OCI-M2 (cell line): ENCODE measurements around the gene CD74.

Experiments
- DNase-seq: peaks from one replicate; lab custom pipeline; 2025; ENCODE audit not compliant: unreplicated experiment; lab: John Stamatoyannopoulos, UW

CD74 gene

GRCh38 chr5:150410524-150411244 lies 2.0 kb downstream of the CD74 start:
- no peak for DNase-seq

DNA sequence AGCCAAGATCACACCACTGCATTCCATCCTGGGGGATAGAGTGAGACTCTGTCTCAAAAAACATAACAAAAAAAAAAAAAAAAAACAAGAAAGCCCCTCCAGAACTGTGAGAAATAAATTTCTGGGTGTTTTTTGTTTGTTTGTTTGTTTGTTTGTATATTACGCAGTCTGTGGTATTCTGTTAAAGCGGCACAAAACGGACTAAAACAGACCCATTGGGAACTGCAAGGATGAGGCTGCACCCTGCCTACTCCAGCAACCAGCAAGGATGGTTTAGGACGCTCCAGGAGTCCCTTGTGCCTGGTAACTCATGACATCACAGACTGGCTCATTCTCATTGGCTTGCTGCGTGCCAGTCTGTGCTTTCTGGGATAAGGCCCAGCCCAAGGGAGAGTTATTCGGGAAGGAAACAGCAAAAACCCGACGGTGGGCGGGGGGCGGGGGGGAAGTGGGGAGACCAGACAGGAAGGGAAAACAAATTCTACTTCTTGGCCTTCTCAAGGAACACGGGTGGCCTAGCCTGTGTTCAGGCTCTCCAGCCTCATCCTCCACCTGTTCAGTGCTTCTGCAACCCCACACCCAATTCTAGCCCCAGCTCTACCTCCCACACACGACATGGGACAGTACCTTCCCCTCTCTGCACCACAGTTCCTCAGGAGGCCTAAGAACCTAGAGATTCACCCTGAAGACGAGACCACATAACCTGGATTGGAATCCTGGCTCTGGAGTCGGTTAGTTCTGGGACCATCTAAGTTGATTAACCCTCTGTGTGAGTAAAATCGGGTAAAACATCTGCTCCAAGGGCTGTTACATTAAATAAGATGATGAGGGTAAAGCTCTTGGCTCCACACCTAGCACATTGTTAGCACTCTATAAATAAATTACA lies 2.8 kb downstream of the CD74 start:
- no peak for DNase-seq

GRCh38 chr5:150408231-150408943 lies 4.3 kb downstream of the CD74 start:
- no peak for DNase-seq

DNA sequence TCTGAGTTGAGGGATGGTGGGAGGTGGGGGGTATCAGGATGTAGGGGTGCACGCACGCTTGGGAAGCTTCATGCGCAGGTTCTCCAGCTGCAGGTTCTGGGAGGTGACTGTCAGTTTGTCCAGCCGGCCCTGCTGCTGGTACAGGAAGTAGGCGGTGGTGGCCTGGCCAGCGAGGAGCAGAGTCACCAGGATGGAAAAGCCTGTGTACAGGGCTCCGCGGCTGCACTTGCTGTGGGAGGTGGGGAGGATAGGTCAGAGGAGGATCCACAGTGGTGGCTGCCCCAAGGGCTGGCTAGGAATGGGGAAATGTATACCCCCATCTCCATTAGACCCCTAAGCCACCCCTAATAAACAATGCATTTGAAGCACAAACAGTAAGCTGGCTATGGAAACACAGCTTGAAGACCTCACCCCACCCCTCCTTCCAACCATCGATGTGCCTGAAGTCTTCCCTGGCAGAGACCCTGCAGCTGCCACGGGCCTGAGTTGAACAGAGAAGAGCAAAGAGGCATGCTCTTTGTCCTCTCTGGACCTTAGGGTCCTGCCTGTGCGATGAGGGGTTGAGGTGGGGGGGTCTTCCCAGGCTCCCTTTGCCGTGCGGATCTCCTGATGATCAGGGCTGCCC lies 5.5 kb downstream of the CD74 start:
- no peak for DNase-seq

- no peak for DNase-seq
Observed at GRCh38 chr5:150406723-150407095, 6.0 kb downstream of the CD74 start.

DNA sequence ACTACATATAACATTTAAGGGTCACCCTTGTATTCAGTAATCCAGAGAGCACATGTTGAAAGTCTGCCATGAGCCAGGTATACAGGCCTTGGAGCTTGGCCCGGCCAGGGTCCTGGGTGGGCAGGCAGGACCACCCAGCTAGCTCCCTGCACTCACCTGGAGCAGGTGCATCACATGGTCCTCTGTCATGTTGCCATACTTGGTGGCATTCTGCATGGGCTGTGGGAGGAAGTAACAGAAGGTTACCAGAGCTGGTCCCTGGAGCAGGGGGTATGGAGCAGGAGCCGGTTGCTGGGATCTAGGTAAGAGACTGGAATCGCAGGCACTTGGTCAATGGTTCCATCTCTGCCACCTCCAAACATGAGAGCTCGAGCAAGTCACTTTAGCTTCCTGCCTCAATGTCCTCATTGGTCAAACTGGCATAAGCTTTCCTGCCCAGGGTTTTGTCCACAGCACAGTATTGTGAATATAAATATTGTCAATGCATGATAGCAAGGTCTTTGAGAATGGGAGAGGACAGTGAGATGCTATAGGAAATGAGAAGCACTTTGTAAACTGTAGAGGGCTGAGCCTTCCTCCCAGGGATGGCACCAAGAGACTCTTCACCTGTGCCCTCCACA lies 6.5 kb downstream of the CD74 start:
- DNase-seq: no peak

DNA sequence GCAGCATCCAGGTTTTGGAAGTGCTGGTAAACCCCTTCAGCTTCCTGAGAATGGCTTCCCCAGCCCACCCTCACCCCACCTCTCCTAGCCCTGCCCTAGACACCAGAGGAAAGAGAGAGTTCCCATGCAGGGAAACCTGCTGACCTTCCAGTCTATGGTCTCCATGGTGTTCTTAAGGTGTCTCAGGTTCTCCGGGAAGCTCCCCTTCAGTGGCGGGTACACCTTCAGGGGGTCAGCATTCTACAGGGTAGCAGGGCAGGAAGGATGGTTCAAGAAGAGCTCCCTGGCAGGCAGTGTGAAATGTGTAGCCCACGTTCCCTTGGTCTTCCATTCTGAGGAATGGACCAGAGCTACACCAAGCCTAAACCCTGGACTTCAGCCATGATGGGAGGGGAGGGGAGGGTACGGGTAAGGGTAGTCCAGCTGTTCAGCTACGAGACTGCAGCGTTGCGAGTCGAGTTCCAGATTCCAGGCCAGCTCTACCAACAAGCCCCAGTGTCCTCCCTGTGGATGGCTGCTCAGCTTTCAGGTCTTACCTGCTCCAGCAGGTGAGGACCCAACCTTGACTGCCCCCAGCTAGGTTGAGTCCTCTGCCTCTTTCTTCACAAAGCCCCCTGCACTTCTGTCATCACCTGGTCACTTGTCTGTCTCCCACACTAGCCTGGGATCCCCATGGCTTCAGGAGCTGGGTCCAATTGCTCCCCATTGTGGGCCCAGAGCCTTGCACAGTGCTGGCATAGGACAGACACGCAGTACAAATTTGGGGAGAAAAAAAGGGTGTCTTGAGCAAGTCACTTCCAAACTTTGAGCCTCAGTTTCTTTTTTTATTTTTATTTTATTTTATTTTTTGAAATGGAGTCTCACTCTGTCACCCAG lies 7.5 kb downstream of the CD74 start:
- no peak for DNase-seq

GRCh38 chr5:150404535-150404934 lies 8.2 kb downstream of the CD74 start:
- DNase-seq: no peak

- no peak for DNase-seq
Observed at GRCh38 chr5:150404121-150404520, 8.6 kb downstream of the CD74 start.

DNA sequence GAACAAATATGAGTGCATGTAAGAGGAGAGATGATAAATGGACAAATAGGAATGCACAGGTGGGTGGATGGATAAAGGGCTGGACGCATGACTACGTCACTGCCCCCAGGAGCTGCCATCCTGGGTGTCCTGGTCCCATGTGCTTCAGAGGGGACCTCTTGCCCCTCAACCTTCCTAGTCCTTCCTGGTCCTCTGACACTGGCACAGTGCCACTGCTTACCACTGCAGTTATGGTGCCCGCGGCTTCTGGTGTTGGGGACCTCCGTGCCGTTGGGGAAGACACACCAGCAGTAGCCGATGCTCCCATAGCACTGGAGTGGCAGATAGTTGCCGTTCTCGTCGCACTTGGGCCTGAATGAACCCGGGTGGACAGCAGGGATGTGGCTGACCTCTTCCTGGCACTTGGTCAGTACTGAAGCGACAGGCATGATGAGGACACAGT lies 9.8 kb downstream of the CD74 start:
- no peak for DNase-seq

- no peak for DNase-seq
Observed at GRCh38 chr5:150402229-150402773, 10.4 kb downstream of the CD74 start.

DNA sequence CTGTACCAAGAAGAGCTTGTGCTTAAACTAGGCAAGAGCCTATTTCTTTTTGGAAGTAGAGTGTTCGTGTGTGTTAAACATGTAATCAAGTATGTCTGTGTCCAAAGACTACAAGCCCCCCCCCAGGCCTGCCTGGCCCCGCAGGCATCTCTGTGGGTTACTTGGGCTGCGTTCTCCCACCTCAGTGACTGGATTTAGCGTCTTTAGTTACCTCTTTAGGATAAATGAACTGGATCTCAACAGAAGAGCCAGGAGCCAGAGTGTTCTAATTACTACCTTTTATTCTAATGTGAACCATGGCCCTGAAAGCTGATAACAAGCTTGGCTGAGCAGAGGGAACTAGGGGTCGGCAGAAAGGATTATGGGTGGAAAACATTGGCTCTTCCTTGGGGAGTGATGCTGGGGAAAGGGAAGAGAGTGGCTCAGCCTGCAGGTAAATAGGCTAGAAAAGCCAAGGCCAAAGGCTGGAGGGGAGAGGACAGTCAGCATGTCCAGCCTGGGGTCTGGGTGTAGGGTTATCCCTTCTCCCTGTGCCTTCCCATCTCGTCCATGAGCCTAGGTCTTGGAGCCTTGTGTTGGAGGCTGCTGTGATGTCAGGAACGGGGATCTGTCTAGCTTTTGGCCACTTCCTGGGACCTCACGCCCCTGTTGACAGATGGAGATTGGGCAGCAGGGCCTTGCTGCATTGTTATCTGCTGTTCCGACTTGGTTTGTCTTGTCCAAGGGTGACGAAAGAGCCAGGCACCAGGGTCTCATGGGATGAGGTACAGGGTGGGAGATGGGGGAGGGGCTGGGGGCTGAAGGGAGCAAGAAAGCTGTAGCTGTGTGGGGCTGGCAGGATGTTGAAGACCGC lies 11.1 kb downstream of the CD74 start:
- DNase-seq: no peak

GRCh38 chr5:150401076-150401375 lies 11.7 kb downstream of the CD74 start:
- no peak for DNase-seq

- DNase-seq: no peak
Observed at GRCh38 chr5:150400316-150401075, 12.2 kb downstream of the CD74 start.

DNA sequence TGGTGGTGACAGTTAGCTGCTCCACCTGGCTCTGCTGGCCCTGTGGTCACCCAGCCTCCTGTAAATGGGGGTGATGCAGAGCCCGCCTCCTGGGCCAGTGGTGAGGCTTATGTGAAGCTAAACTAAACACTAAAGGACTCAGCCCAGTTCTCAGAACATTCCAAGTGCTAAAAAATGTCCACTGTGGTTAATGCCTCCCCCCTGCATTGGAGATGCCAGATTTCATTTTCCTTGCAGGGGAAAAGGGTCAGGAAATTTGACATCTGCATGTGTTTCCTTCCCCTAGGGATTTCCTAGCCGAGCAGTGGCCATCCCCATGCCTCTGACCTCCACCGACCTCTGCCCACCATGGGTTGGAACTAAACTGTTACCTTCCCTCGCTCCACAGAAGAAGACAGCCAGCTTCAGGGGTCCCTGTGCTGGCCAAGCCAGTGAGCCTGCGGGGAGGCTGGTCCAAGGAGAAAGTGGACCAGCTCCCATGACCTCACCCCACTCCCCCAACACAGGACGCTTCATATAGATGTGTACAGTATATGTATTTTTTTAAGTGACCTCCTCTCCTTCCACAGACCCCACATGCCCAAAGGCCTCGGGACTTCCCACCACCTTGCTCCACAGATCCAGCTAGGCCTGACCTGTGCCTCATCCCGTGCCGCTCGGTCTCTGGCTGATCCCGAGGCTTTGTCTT lies 13.0 kb downstream of the CD74 start:
- DNase-seq: no peak

GRCh38 chr5:150398722-150399523 lies 13.8 kb downstream of the CD74 start:
- no peak for DNase-seq
